Astrocyte of the spinal cord (primary cell): ENCODE data around the gene HAPSTR1.
A peak's percentile ranks its signal among the peaks of the same experiment; 100 is the strongest.
"Not testable (repeated sequence)": the region's sequence is repeated elsewhere in the genome, so short reads cannot be mapped to it uniquely, and the experiment has no call there.

ENCODE experiments used
- DNase-seq: peaks from one replicate; pipeline ENCODE4 v3.0.0; 2011; ENCODE audit warnings: low read depth, low spot score
- H3K4me3 ChIP-seq: 2 replicates; pipeline ENCODE4 v1.5.1; 2011; ENCODE audit warnings: low read depth, mild to moderate bottlenecking, low read length, moderate library complexity
- CTCF ChIP-seq: IDR thresholded peaks from 2 replicates; pipeline ENCODE4 v1.5.1; 2012; ENCODE audit warnings: low read depth, mild to moderate bottlenecking, low read length, inconsistent platforms
- in situ Hi-C: cut with HindIII; loops from 2 replicates; pipeline ENCODE4 v1.10.0; 2017; ENCODE audit warnings: low sequenced_read_pairs

The HAPSTR1 gene

GRCh38 chr16:9090960-9091866 is at the start of gene HAPSTR1:
Gene HAPSTR1, plus strand, starts transcription at chr16:9091644. Its CDS starts 401 bp downstream, at chr16:9092045.
- TF ChIP-seq CTCF: no peak
- peak; percentile 100 for DNase-seq
- H3K4me3 ChIP-seq: peak within 1 kb of the TSS; percentile 94
- in situ Hi-C loops: no loop called here

GRCh38 chr16:9042533-9042932 is 48.9 kb upstream of the HAPSTR1 start:
- in situ Hi-C loops: no loop called here
- no peak for TF ChIP-seq CTCF
- no peak for DNase-seq
- H3K4me3 ChIP-seq: no peak overlapping the region

GRCh38 chr16:9042964-9043680 is 48.3 kb upstream of the HAPSTR1 start:
- in situ Hi-C loops: no loop called here
- H3K4me3 ChIP-seq: no peak overlapping the region
- DNase-seq: peak; percentile 79
- no peak for TF ChIP-seq CTCF

GRCh38 chr16:9045562-9045961 is 45.9 kb upstream of the HAPSTR1 start:
- H3K4me3 ChIP-seq, DNase-seq, in situ Hi-C loops: not testable (repeated sequence)

- in situ Hi-C loops: no loop called here
- H3K4me3 ChIP-seq: no peak overlapping the region
- no peak for DNase-seq
- TF ChIP-seq CTCF: no peak
Observed at GRCh38 chr16:9046667-9047055, 44.8 kb upstream of the HAPSTR1 start.

- DNase-seq: peak; percentile 99
- TF ChIP-seq CTCF: no peak
- no peak overlapping the region for H3K4me3 ChIP-seq
- in situ Hi-C loops: no loop called here
Observed at GRCh38 chr16:9047689-9048301, 43.6 kb upstream of the HAPSTR1 start.
